ENCODE measurements around the gene MACROD2.
A peak's percentile ranks its signal among the peaks of the same experiment; 100 is the strongest.

The MACROD2 gene

GRCh38 chr20:14536738-14537137 is 541.4 kb downstream of the MACROD2 start:
- DNase-seq (ENCODE audit: extremely low spot score) = no peak
- POLR2A ChIA-PET = no interaction called here
- CTCF ChIA-PET = no interaction called here
- no peak for TF ChIP-seq CTCF (IDR thresholded peaks at IDR 0.05; ENCODE audit: control extremely low read depth, extremely low read depth, low read depth, missing control alignments)

DNA sequence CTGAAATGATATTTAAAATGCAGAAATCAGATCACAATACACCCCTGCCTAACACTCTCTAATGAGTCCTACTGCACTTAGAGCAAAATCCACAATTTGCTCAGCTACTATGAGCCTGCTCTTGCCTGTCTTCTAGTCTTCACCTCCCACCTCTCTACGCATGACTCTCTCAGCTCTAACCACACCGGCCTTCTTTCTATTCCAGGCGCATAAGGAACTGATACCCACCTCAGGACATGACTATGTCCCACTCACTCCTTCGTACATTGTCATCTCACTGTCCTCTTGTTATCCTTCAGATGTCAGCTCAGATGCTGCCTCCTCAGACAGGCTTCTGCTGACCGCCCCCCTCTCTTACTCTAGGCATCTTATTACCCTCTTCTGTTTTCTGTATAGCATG is 543.1 kb downstream of the MACROD2 start:
- peak; percentile 34 for DNase-seq (ENCODE audit: extremely low spot score)
- ChIA-PET CTCF (interaction anchor here (1.3 kb wide), 1 partner anchor 40 kb away, joined by 4 read pairs; no protein-coding TSS in a partner anchor), POLR2A (no interaction called here)
- TF ChIP-seq CTCF (IDR thresholded peaks at IDR 0.05; ENCODE audit: control extremely low read depth, extremely low read depth, low read depth, missing control alignments) = no peak

GRCh38 chr20:14543040-14543439 is 547.7 kb downstream of the MACROD2 start:
- ChIA-PET CTCF (no interaction called here), POLR2A (no interaction called here)
- TF ChIP-seq CTCF (IDR thresholded peaks at IDR 0.05; ENCODE audit: control extremely low read depth, extremely low read depth, low read depth, missing control alignments) = no peak
- no peak for DNase-seq (ENCODE audit: extremely low spot score)

DNA sequence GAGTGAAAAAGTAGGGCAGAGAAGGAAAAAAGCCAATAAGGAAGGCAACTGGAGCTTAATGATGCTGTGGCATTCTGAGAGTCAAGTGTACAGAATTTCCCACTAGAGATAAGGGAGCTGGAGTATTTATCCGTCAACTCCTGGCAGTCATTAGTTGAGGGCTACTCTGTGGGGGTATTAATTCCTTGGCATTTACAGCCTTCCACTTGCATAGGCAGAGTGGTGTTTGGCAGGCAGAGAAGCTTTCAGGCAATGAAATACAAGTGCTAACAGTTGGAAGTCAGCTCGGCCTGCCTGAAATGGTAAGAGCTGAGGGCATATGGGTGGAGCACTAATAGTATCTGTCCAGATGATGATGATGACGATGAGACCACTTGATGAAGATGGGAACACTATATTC is 549.4 kb downstream of the MACROD2 start:
- CTCF ChIA-PET = interaction anchor here (1.1 to 1.3 kb wide), 2 partner anchors 9 to 10 kb away, joined by 3 read pairs; no protein-coding TSS in a partner anchor
- TF ChIP-seq CTCF (IDR thresholded peaks at IDR 0.05; ENCODE audit: control extremely low read depth, extremely low read depth, low read depth, missing control alignments) = no peak
- POLR2A ChIA-PET = no interaction called here
- no peak for DNase-seq (ENCODE audit: extremely low spot score)

- no peak for DNase-seq (ENCODE audit: extremely low spot score)
- ChIA-PET CTCF (no interaction called here), POLR2A (no interaction called here)
- no peak for TF ChIP-seq CTCF (IDR thresholded peaks at IDR 0.05; ENCODE audit: control extremely low read depth, extremely low read depth, low read depth, missing control alignments)
These were observed 555.3 kb downstream of the MACROD2 start for GRCh38 chr20:14550655-14551054.

GRCh38 chr20:14553774-14554534 is 558.6 kb downstream of the MACROD2 start:
- POLR2A ChIA-PET = no interaction called here
- CTCF ChIA-PET = interaction anchor here (0.7 to 1.9 kb wide), 3 partner anchors 9 to 63 kb away, joined by 3 to 5 read pairs (median 3); no protein-coding TSS in a partner anchor
- DNase-seq (ENCODE audit: extremely low spot score) = no peak
- TF ChIP-seq CTCF (IDR thresholded peaks at IDR 0.05; ENCODE audit: control extremely low read depth, extremely low read depth, low read depth, missing control alignments) = no peak
